Osteoblast (primary cell): ENCODE measurements around the gene WDR5. TPM values are rescaled to one million over a fixed set of nuclear protein-coding genes. Genes with fewer than 3 reads are reported as not detected.

ENCODE experiments used
- DNase-seq: peaks from one replicate; pipeline ENCODE4 v3.0.0; 2011; ENCODE audit warnings: low spot score, mixed read lengths; ENCODE audit not compliant: insufficient read length; ENCODE audit errors: missing footprints
- H2AFZ ChIP-seq: 2 replicates; pipeline ENCODE4 v1.6.0; 2011; ENCODE audit warnings: mild to moderate bottlenecking, low read length
- H3K27ac ChIP-seq: 2 replicates; pipeline ENCODE4 v1.5.1; 2011; ENCODE audit warnings: mild to moderate bottlenecking, low read depth, low read length, moderate library complexity
- H3K27me3 ChIP-seq: 2 replicates; pipeline ENCODE4 v1.6.0; 2012; ENCODE audit warnings: mild to moderate bottlenecking, control low read depth, inconsistent platforms, low read length, moderate library complexity; ENCODE audit not compliant: insufficient read depth
- H3K36me3 ChIP-seq: 2 replicates; pipeline ENCODE4 v1.5.1; 2011; ENCODE audit warnings: mild to moderate bottlenecking, low read length, control low read depth, moderate library complexity; ENCODE audit not compliant: insufficient read depth
- H3K4me1 ChIP-seq: 2 replicates; pipeline ENCODE4 v1.5.1; 2011; ENCODE audit warnings: mild to moderate bottlenecking, low read length, control low read depth, moderate library complexity; ENCODE audit not compliant: insufficient read depth
- H3K4me2 ChIP-seq: 2 replicates; pipeline ENCODE4 v1.6.0; 2011; ENCODE audit warnings: mild to moderate bottlenecking, low read length; ENCODE audit not compliant: insufficient read depth
- H3K4me3 ChIP-seq: fragments of 200-600 bp; sonication (generic); 3 replicates; pipeline ENCODE4 v1.5.1; 2012; ENCODE audit warnings: mild to moderate bottlenecking, low read length, inconsistent platforms; ENCODE audit not compliant: insufficient read depth
- H3K79me2 ChIP-seq: 2 replicates; pipeline ENCODE4 v1.6.0; 2012; ENCODE audit warnings: mild to moderate bottlenecking, low read length, control low read depth, inconsistent platforms; ENCODE audit not compliant: insufficient read depth
- H3K9me3 ChIP-seq: 2 replicates; pipeline ENCODE4 v1.5.1; 2011; ENCODE audit warnings: low read depth, low read length, control low read depth
- H4K20me1 ChIP-seq: 2 replicates; pipeline ENCODE4 v1.6.0; 2012; ENCODE audit warnings: mild to moderate bottlenecking, low read length, control low read depth; ENCODE audit not compliant: insufficient read depth
- CTCF ChIP-seq: IDR thresholded peaks from 2 replicates; pipeline ENCODE4 v1.5.1; 2011; ENCODE audit warnings: mild to moderate bottlenecking, low read depth, low read length, moderate library complexity; ENCODE audit errors: extremely low read depth
- small RNA-seq: library from RNA; depleted of rRNA; stranded (forward); fragments of <200 nt; gene quantifications from one replicate; pipeline ENCODE3, GENCODE V24; 2012
- total RNA-seq: library from RNA; depleted of rRNA; stranded (reverse); fragments of >200 nt; gene quantifications from 2 replicates; pipeline ENCODE4 v1.2.3, GENCODE V29; 2012

Gene WDR5
- total RNA-seq, 1 donor = 17.4 TPM

DNA sequence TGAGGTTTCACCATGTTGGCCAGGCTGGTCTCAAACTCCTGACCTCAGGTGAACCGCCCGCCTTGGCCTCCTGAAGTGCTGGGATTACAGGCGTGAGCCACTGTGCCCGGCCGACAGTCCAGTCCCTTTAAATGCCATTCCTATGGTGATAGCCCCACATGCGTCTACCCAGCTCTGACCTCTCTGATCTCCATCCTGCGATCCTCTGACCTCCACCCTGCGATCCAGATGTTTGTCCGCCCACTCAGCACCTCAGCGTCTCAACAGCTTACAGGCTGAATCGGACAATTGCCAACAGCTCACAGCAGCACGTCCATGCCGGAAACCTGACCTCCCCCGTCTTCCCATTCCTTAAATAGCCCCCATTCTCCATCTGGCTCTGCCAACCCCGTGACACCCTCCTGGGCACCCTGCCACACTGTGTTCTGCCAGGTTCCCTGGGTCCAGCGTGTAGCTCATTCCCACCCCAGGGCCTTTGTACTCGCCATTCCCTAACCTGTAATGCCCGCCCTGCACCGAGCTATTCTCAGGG is 72.5 kb downstream of the WDR5 start:
- peaks cover 19% of the 10 kb centered on the region for H3K4me1 ChIP-seq
- no peak for TF ChIP-seq CTCF
- no peak overlapping the region for H2AFZ ChIP-seq
- no peaks in the 10 kb centered on the region for H3K9me3 ChIP-seq
- no peak overlapping the region for H3K4me3 ChIP-seq
- H3K79me2 ChIP-seq = no peaks in the 10 kb centered on the region
- H3K4me2 ChIP-seq = no peak overlapping the region
- H3K36me3 ChIP-seq = no peaks in the 10 kb centered on the region
- no peaks in the 10 kb centered on the region for H4K20me1 ChIP-seq
- H3K27me3 ChIP-seq = no peaks in the 10 kb centered on the region
- peak; percentile 76 for DNase-seq
- H3K27ac ChIP-seq = no peak overlapping the region

DNA sequence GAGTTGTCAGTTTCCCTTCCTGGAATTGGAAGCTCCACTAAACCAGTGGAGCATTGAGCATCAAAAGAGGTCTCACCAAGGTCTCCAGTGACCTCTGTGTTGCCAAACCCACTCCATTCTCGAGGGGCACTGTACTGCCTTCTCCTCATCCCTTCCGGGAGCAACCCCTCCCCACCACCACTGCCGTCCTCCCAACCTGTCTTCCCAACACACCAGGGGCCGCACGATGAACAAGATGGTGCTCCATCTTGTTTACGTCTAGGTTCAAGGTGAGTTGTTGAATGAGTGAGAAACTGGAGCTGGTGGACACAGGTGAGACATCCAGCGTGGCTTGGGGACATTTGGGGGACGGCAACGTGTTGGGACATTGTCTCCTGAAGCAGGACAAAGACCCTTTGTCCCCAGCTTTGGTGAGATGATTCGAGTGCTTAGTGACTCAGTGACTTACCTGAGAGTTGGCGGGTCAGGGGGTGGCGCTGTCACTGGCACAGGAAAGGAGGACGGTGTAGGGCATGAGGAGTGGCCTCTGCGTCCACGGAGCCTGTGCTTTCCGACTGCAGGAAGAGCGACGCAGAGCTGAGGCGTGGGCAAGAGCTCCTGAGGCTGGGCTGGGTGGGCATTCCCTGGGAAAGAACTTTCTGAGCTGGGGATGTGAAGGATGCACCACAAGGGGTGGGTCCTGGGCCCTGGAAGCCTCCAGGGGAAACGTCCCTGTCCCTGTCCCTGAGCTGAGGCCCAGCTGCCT is 73.3 kb downstream of the WDR5 start:
- Histone ChIP-seq H3K9me3 (no peaks in the 10 kb centered on the region), H3K79me2 (no peaks in the 10 kb centered on the region), H4K20me1 (no peaks in the 10 kb centered on the region), H2AFZ (no peak overlapping the region), H3K27ac (no peak overlapping the region), H3K4me3 (no peak overlapping the region), H3K36me3 (no peaks in the 10 kb centered on the region), H3K27me3 (no peaks in the 10 kb centered on the region), H3K4me1 (peaks cover 19% of the 10 kb centered on the region), H3K4me2 (no peak overlapping the region)
- peak; percentile 39 for DNase-seq
- TF ChIP-seq CTCF = no peak

Small RNA genes within 50 kb of the gene (small RNA-seq; reads per million reads assigned to genes)
- gene RNU6ATAC = 317 reads per million, percentile 98 among the genes with 10 or more reads in this experiment

Other genes starting within 250 kb of the WDR5 start
- 8.0 and 8.8 TPM in 2 replicates for gene VAV2, start 143.8 kb upstream of the WDR5 start, total RNA-seq
- 23.0 and 26.1 TPM in 2 replicates for gene BRD3OS, start 110.6 kb upstream of the WDR5 start, total RNA-seq
- gene BRD3, start 68.1 kb upstream of the WDR5 start, total RNA-seq = 6.9 and 10.9 TPM in 2 replicates
- gene RNU6ATAC, start 28.5 kb downstream of the WDR5 start, total RNA-seq = not detected in 2 replicates
- 25.3 and 26.4 TPM in 2 replicates for gene RXRA, start 190.4 kb downstream of the WDR5 start, total RNA-seq